WTC11 (cell line): ENCODE data around the gene SRPK3. TPM values are rescaled to one million over a fixed set of nuclear protein-coding genes. Genes with fewer than 3 reads are reported as not detected.

Experiments used
- ATAC-seq: fragments of 200-7000 bp; cut with Tn5 transposase; 2 replicates; pipeline ENCODE4 v1.10.0; 2021; ENCODE audit warnings: mild to moderate bottlenecking, moderate library complexity
- CTCF ChIA-PET: fragments of 300-600 bp; sonication (Branson Sonifier 250); formaldehyde crosslinking; loops from one replicate; lab custom pipeline; 2021; ENCODE audit warnings: antibody characterized with exemption; lab: Charles Lee
- POLR2A ChIA-PET: fragments of 350-600 bp; sonication (Branson Sonifier 250); formaldehyde crosslinking; loops from one replicate; lab custom pipeline; 2021; ENCODE audit warnings: antibody characterized with exemption; lab: Charles Lee
- DNase-seq: peaks from one replicate; pipeline ENCODE4 v3.0.0; 2021; ENCODE audit warnings: low spot score
- H3K27ac Mint-ChIP-seq: 2 replicates; pipeline ENCODE4 v1.8.0; 2021; ENCODE audit warnings: mixed read lengths
- H3K27me3 Mint-ChIP-seq: 2 replicates; pipeline ENCODE4 v1.8.0; 2021; ENCODE audit warnings: low read depth, mild to moderate bottlenecking, moderate library complexity, mixed read lengths
- H3K36me3 Mint-ChIP-seq: 2 replicates; pipeline ENCODE4 v1.8.0; 2021; ENCODE audit warnings: mixed read lengths
- H3K4me1 Mint-ChIP-seq: 2 replicates; pipeline ENCODE4 v1.8.0; 2022; ENCODE audit warnings: mixed read lengths
- H3K4me3 Mint-ChIP-seq: 2 replicates; pipeline ENCODE4 v1.8.0; 2021; ENCODE audit warnings: mild to moderate bottlenecking, moderate library complexity, mixed read lengths
- H3K9me3 Mint-ChIP-seq: 2 replicates; pipeline ENCODE4 v1.8.0; 2021; ENCODE audit warnings: mixed read lengths
- ATF1 ChIP-seq: sonication (generic); formaldehyde crosslinking; IDR thresholded peaks from 2 replicates; pipeline ENCODE4 v1.8.1; 2023; ENCODE audit warnings: mild to moderate bottlenecking, moderate library complexity, missing genetic modification reagents
- CBFB ChIP-seq: sonication (generic); formaldehyde crosslinking; IDR thresholded peaks from 2 replicates; pipeline ENCODE4 v1.8.1; 2022; ENCODE audit warnings: mild to moderate bottlenecking, low read depth, missing genetic modification reagents
- CREB1 ChIP-seq: sonication (generic); formaldehyde crosslinking; IDR thresholded peaks from 2 replicates; pipeline ENCODE4 v1.8.0; 2023; ENCODE audit warnings: mild to moderate bottlenecking, missing genetic modification reagents
- ELF4 ChIP-seq: sonication (generic); formaldehyde crosslinking; IDR thresholded peaks from 2 replicates; pipeline ENCODE4 v1.8.1; 2022; ENCODE audit warnings: low read depth, mild to moderate bottlenecking, moderate library complexity, missing genetic modification reagents
- EMX1 ChIP-seq: fragments of 250-450 bp; sonication (Bioruptor Pico); IDR thresholded peaks from 2 replicates; pipeline ENCODE4 v1.8.0; 2021; ENCODE audit warnings: mild to moderate bottlenecking
- ESRRA ChIP-seq: sonication (generic); formaldehyde crosslinking; IDR thresholded peaks from 2 replicates; pipeline ENCODE4 v1.8.1; 2022; ENCODE audit warnings: mild to moderate bottlenecking, missing genetic modification reagents, borderline replicate concordance
- ETV6 ChIP-seq: sonication (generic); formaldehyde crosslinking; IDR thresholded peaks from 2 replicates; pipeline ENCODE4 v1.8.1; 2022; ENCODE audit warnings: mild to moderate bottlenecking, missing genetic modification reagents
- JAZF1 ChIP-seq: fragments of 250-450 bp; sonication (Bioruptor Pico); IDR thresholded peaks from 2 replicates; pipeline ENCODE4 v1.9.0; 2021; ENCODE audit warnings: moderate library complexity, mild to moderate bottlenecking, inconsistent platforms
- MLX ChIP-seq: sonication (generic); formaldehyde crosslinking; IDR thresholded peaks from 2 replicates; pipeline ENCODE4 v1.8.1; 2023; ENCODE audit warnings: mild to moderate bottlenecking, missing genetic modification reagents, moderate library complexity
- MXD4 ChIP-seq: fragments of 250-450 bp; sonication (Bioruptor Pico); IDR thresholded peaks from 2 replicates; pipeline ENCODE4 v1.8.0; 2021; ENCODE audit warnings: mild to moderate bottlenecking, moderate library complexity, borderline replicate concordance
- MYBL2 ChIP-seq: sonication (generic); formaldehyde crosslinking; IDR thresholded peaks from 2 replicates; pipeline ENCODE4 v1.8.1; 2023; ENCODE audit warnings: mild to moderate bottlenecking, moderate library complexity, missing genetic modification reagents
- NFE2L1 ChIP-seq: sonication (generic); formaldehyde crosslinking; IDR thresholded peaks from 2 replicates; pipeline ENCODE4 v1.8.1; 2023; ENCODE audit warnings: missing genetic modification reagents
- NFYB ChIP-seq: sonication (generic); formaldehyde crosslinking; conservative IDR thresholded peaks from 2 replicates; pipeline ENCODE4 v1.8.0; 2022; ENCODE audit warnings: low read depth, missing genetic modification reagents
- NR2C2 ChIP-seq: sonication (generic); formaldehyde crosslinking; IDR thresholded peaks from 2 replicates; pipeline ENCODE4 v1.8.0; 2022; ENCODE audit warnings: mild to moderate bottlenecking, missing genetic modification reagents
- PREB ChIP-seq: sonication (generic); formaldehyde crosslinking; IDR thresholded peaks from 2 replicates; pipeline ENCODE4 v1.8.1; 2022; ENCODE audit warnings: mild to moderate bottlenecking, missing genetic modification reagents, moderate library complexity, borderline replicate concordance
- PRRX2 ChIP-seq: fragments of 250-450 bp; sonication (Bioruptor Pico); IDR thresholded peaks from 2 replicates; pipeline ENCODE4 v1.8.0; 2021; ENCODE audit warnings: mild to moderate bottlenecking
- RELA ChIP-seq: sonication (generic); formaldehyde crosslinking; IDR thresholded peaks from 2 replicates; pipeline ENCODE4 v1.8.1; 2022; ENCODE audit warnings: missing genetic modification reagents, mild to moderate bottlenecking, borderline replicate concordance
- SP1 ChIP-seq: sonication (generic); formaldehyde crosslinking; conservative IDR thresholded peaks from 2 replicates; pipeline ENCODE4 v1.8.1; 2022; ENCODE audit warnings: missing genetic modification reagents
- TP53 ChIP-seq: sonication (generic); formaldehyde crosslinking; IDR thresholded peaks from 2 replicates; pipeline ENCODE4 v1.8.1; 2023; ENCODE audit warnings: mild to moderate bottlenecking, missing genetic modification reagents
- ZNF138 ChIP-seq: sonication (generic); formaldehyde crosslinking; conservative IDR thresholded peaks from 2 replicates; pipeline ENCODE4 v1.8.1; 2022; ENCODE audit warnings: mild to moderate bottlenecking, moderate library complexity, missing genetic modification reagents
- ZNF512 ChIP-seq: sonication (generic); formaldehyde crosslinking; IDR thresholded peaks from 2 replicates; pipeline ENCODE4 v1.8.1; 2022; ENCODE audit warnings: missing genetic modification reagents, borderline replicate concordance
- ZNF532 ChIP-seq: fragments of 250-450 bp; sonication (Bioruptor Pico); IDR thresholded peaks from 2 replicates; pipeline ENCODE4 v1.9.0; 2021; ENCODE audit warnings: mild to moderate bottlenecking, borderline replicate concordance
- ZNF671 ChIP-seq: fragments of 250-450 bp; sonication (Bioruptor Pico); IDR thresholded peaks from 2 replicates; pipeline ENCODE4 v1.8.0; 2021; ENCODE audit warnings: mild to moderate bottlenecking
- total RNA-seq: library from RNA; stranded (reverse); gene quantifications from 3 replicates; pipeline ENCODE4 v1.2.3, GENCODE V29; 2021
- TF ChIP-seq, protein P1 (sequence below): fragments of 250-450 bp; sonication (Bioruptor Pico); IDR thresholded peaks from 2 replicates; pipeline ENCODE4 v1.9.0; 2021; ENCODE audit warnings: moderate library complexity, mild to moderate bottlenecking, inconsistent platforms, borderline replicate concordance
- TF ChIP-seq, protein P2 (sequence below): fragments of 250-450 bp; sonication (Bioruptor Pico); IDR thresholded peaks from 2 replicates; pipeline ENCODE4 v1.8.0; 2021; ENCODE audit warnings: mild to moderate bottlenecking
- TF ChIP-seq, protein P3 (sequence below): sonication (generic); formaldehyde crosslinking; IDR thresholded peaks from 2 replicates; pipeline ENCODE4 v1.8.0; 2022; ENCODE audit warnings: mild to moderate bottlenecking, missing genetic modification reagents

The SRPK3 gene
- total RNA-seq, 1 experiment from 2014 or later: not detected

DNA sequence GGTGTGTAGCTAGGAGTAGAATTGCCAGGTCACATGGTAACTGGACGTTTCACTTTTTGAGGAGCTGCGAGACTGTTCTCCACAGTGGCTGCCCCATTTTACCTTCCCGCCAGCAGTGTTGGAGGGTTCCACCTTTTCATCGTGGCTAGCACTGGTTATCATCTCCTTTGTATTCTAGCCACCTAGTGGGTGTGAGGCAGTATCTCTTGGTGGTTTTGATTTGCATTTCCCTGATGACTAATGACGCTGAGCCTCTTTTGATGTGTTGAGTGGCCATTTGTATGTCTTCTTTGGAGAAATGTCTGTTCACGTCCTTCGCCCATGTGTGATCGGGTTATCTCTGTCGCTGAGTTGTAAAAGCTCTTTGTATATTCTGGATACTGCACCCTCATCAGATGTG is 45.6 kb upstream of the SRPK3 start (continued):
- TF ChIP-seq ZNF138 (no peak), ZNF671 (CRISPR knock-in tag) (no peak), CBFB (CRISPR knock-in tag) (no peak), NFE2L1 (no peak), ELF4 (CRISPR knock-in tag) (no peak), PREB (CRISPR knock-in tag) (no peak)
- TF ChIP-seq, protein P1, sequence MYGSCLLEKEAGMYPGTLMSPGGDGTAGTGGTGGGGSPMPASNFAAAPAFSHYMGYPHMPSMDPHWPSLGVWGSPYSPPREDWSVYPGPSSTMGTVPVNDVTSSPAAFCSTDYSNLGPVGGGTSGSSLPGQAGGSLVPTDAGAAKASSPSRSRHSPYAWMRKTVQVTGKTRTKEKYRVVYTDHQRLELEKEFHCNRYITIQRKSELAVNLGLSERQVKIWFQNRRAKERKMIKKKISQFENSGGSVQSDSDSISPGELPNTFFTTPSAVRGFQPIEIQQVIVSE (CRISPR knock-in tag): no peak

- no peaks in the 10 kb centered on the region for H3K27me3 Mint-ChIP-seq
- no peak overlapping the region for H3K27ac Mint-ChIP-seq
- no peak overlapping the region for H3K4me3 Mint-ChIP-seq
- TF ChIP-seq RELA (CRISPR knock-in tag) (no peak), JAZF1 (CRISPR knock-in tag) (no peak), ZNF512 (CRISPR knock-in tag) (no peak), MXD4 (CRISPR knock-in tag) (no peak), MYBL2 (CRISPR knock-in tag) (no peak), SP1 (CRISPR knock-in tag) (no peak), TP53 (CRISPR knock-in tag) (no peak), MLX (CRISPR knock-in tag) (no peak), NR2C2 (CRISPR knock-in tag) (no peak), PRRX2 (CRISPR knock-in tag) (no peak), NFYB (CRISPR knock-in tag) (no peak), ZNF532 (CRISPR knock-in tag) (no peak), ETV6 (CRISPR knock-in tag) (no peak), ESRRA (no peak), EMX1 (CRISPR knock-in tag) (no peak), ATF1 (CRISPR knock-in tag) (no peak), CREB1 (no peak)
- TF ChIP-seq, protein P1 (CRISPR knock-in tag): no peak
- TF ChIP-seq, protein P2, sequence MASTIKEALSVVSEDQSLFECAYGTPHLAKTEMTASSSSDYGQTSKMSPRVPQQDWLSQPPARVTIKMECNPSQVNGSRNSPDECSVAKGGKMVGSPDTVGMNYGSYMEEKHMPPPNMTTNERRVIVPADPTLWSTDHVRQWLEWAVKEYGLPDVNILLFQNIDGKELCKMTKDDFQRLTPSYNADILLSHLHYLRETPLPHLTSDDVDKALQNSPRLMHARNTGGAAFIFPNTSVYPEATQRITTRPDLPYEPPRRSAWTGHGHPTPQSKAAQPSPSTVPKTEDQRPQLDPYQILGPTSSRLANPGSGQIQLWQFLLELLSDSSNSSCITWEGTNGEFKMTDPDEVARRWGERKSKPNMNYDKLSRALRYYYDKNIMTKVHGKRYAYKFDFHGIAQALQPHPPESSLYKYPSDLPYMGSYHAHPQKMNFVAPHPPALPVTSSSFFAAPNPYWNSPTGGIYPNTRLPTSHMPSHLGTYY (CRISPR knock-in tag): no peak
- TF ChIP-seq, protein P3, sequence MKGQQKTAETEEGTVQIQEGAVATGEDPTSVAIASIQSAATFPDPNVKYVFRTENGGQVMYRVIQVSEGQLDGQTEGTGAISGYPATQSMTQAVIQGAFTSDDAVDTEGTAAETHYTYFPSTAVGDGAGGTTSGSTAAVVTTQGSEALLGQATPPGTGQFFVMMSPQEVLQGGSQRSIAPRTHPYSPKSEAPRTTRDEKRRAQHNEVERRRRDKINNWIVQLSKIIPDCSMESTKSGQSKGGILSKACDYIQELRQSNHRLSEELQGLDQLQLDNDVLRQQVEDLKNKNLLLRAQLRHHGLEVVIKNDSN (CRISPR knock-in tag): no peak
- ChIA-PET CTCF (interaction anchor here (0.5 to 1.5 kb wide), 5 partner anchors 22 to 68 kb away, joined by 3 to 4 read pairs (median 3); no protein-coding TSS in a partner anchor), POLR2A (no interaction called here)
- ATAC-seq (no peak), DNase-seq (no peak)
- H3K9me3 Mint-ChIP-seq: peaks cover 13% of the 10 kb centered on the region
- H3K36me3 Mint-ChIP-seq: peaks cover 11% of the 10 kb centered on the region
- peaks cover 7% of the 10 kb centered on the region for H3K4me1 Mint-ChIP-seq
Observed at GRCh38 chrX:153736071-153736820, 44.6 kb upstream of the SRPK3 start.
